Peyer's patch (tissue), 4 donors: Measurements from ENCODE around the gene PRIMA1.

Experiments
- POLR2A ChIP-seq, 2 donors: fragments of 450-650 bp; IDR thresholded peaks; one replicate each; pipeline ENCODE4 v1.5.1; 2017; ENCODE audit warnings: antibody characterized with exemption in 2 of 2, mild to moderate bottlenecking in 2 of 2, moderate library complexity in 2 of 2
- TF ChIP-seq, protein P1 (sequence below), 6 experiments: fragments of 450-650 bp in 4 of 6; fragments of 200-600 bp in 2 of 6; sonication (generic) in 1 of 6; IDR thresholded peaks; one replicate each; pipeline ENCODE4 v1.5.1; 2017 to 2019; ENCODE audit warnings: antibody characterized with exemption in 6 of 6, mild to moderate bottlenecking in 3 of 6, moderate library complexity in 1 of 6

DNA sequence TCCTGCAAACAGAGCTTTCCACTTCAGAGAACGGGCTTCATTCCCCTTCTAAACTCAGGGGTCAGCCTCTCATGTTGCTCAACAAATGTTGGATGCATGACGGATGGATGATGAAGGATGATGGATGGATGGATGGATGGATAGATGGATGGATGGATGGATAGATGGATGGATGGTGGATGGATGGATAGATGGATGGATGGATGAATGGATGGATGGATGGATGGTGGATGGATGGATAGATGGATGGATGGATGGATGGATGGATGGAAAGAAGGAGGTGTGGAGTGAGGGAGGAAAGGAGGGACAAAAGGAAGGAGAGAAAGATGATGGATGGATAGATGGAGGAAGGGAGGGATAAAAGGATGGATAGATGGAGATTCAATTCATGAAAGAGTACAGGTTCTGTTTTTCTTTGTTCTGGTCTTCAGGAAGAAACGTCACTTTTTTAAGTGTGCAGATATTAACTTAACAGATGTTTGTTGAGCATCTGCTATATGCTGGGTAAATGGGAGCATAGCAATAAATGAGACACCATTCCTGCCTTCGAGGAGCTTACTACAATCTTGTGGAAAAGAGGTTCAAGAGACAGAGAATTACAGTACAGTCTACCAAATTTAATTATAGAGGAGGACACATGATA, 41.7 kb upstream of the PRIMA1 start:
- TF ChIP-seq, protein P1, sequence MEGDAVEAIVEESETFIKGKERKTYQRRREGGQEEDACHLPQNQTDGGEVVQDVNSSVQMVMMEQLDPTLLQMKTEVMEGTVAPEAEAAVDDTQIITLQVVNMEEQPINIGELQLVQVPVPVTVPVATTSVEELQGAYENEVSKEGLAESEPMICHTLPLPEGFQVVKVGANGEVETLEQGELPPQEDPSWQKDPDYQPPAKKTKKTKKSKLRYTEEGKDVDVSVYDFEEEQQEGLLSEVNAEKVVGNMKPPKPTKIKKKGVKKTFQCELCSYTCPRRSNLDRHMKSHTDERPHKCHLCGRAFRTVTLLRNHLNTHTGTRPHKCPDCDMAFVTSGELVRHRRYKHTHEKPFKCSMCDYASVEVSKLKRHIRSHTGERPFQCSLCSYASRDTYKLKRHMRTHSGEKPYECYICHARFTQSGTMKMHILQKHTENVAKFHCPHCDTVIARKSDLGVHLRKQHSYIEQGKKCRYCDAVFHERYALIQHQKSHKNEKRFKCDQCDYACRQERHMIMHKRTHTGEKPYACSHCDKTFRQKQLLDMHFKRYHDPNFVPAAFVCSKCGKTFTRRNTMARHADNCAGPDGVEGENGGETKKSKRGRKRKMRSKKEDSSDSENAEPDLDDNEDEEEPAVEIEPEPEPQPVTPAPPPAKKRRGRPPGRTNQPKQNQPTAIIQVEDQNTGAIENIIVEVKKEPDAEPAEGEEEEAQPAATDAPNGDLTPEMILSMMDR (IDR thresholded peaks at IDR 0.05): no peak
- TF ChIP-seq POLR2A (IDR thresholded peaks at IDR 0.05): no peak
